ENCODE measurements around the gene AVEN. TPM values are rescaled to one million over a fixed set of nuclear protein-coding genes. Genes with fewer than 3 reads are reported as not detected.

AVEN gene
- polyA plus RNA-seq, 3 donors, result 2.3 to 4.8 (median 3.4) TPM

- Mint-ChIP-seq H3K27ac (no peak overlapping the region), H3K9me3 (peaks cover 0 to 11% (median 2%) of the 10 kb centered on the region in 7 donors), H3K4me1 (no peaks in the 10 kb centered on the region), H3K36me3 (no peaks in the 10 kb centered on the region), H3K27me3 (ENCODE audit: low read depth in 3 of 3) (peaks cover 0 to 1% (median 0%) of the 10 kb centered on the region in 3 donors), H3K4me3 (no peak overlapping the region)
- no peak for TF ChIP-seq CTCF (IDR thresholded peaks at IDR 0.05)
- Histone ChIP-seq H3K9me3 (replicated peaks in 1 of 2; ENCODE audit: control insufficient read depth in 1 of 2, insufficient read depth in 1 of 2, low read length in 2 of 2) (no peaks in the 10 kb centered on the region), H3K4me1 (ENCODE audit: control insufficient read depth in 1 of 2, insufficient read depth in 2 of 2, low read length in 2 of 2) (no peaks in the 10 kb centered on the region), H3K36me3 (replicated peaks in 1 of 2; ENCODE audit: control insufficient read depth in 1 of 2, insufficient read depth in 2 of 2, low read length in 2 of 2) (no peaks in the 10 kb centered on the region), H4K20me1 (ENCODE audit: insufficient read depth, low read length) (no peaks in the 10 kb centered on the region), H3K4me2 (replicated peaks; ENCODE audit: extremely low read depth, low read length, poor library complexity, severe bottlenecking) (no peak overlapping the region), H3K27me3 (ENCODE audit: control insufficient read depth in 2 of 2, insufficient read depth in 2 of 2, low read length in 2 of 2) (no peaks in the 10 kb centered on the region), H3K4me3 (replicated peaks in 1 of 3; ENCODE audit: low read depth in 2 of 3, low read length in 3 of 3) (no peak overlapping the region), H3K27ac (ENCODE audit: low read depth in 1 of 2, low read length in 2 of 2) (no peak overlapping the region), H3K9ac (ENCODE audit: insufficient read depth, low read length, poor library complexity, severe bottlenecking) (no peak overlapping the region), H3K79me2 (ENCODE audit: insufficient read depth, low read length) (no peaks in the 10 kb centered on the region), H2AFZ (ENCODE audit: insufficient read depth, low read depth, low read length, poor library complexity, severe bottlenecking) (no peak overlapping the region)
- intact Hi-C loops (cut with micrococcal nuclease), result no loop called here
- no CpG with 5 or more reads among the region's 2 CpGs for WGBS (ENCODE audit: insufficient coverage)
- no peak for DNase-seq
Observed at GRCh38 chr15:33839540-33839939, 199.5 kb downstream of the AVEN start.

GRCh38 chr15:33837294-33837693 is 201.7 kb downstream of the AVEN start:
- WGBS (ENCODE audit: insufficient coverage), result no CpG with 5 or more reads among the region's 1 CpG
- H3K9me3 ChIP-seq (replicated peaks in 1 of 2; ENCODE audit: control insufficient read depth in 1 of 2, insufficient read depth in 1 of 2, low read length in 2 of 2), result no peaks in the 10 kb centered on the region
- H3K9ac ChIP-seq (ENCODE audit: insufficient read depth, low read length, poor library complexity, severe bottlenecking), result no peak overlapping the region
- Mint-ChIP-seq H3K27me3 (ENCODE audit: low read depth in 3 of 3) (peaks cover 0 to 3% (median 0%) of the 10 kb centered on the region in 3 donors), H3K9me3 (peaks cover 0 to 7% (median 2%) of the 10 kb centered on the region in 7 donors), H3K4me1 (no peaks in the 10 kb centered on the region), H3K4me3 (no peak overlapping the region), H3K36me3 (no peaks in the 10 kb centered on the region), H3K27ac (no peak overlapping the region)
- intact Hi-C loops (cut with micrococcal nuclease), result no loop called here
- H3K36me3 ChIP-seq (replicated peaks in 1 of 2; ENCODE audit: control insufficient read depth in 1 of 2, insufficient read depth in 2 of 2, low read length in 2 of 2), result no peaks in the 10 kb centered on the region
- no peak overlapping the region for H3K4me3 ChIP-seq (replicated peaks in 1 of 3; ENCODE audit: low read depth in 2 of 3, low read length in 3 of 3)
- H2AFZ ChIP-seq (ENCODE audit: insufficient read depth, low read depth, low read length, poor library complexity, severe bottlenecking), result no peak overlapping the region
- H4K20me1 ChIP-seq (ENCODE audit: insufficient read depth, low read length), result no peaks in the 10 kb centered on the region
- H3K27ac ChIP-seq (ENCODE audit: low read depth in 1 of 2, low read length in 2 of 2), result no peak overlapping the region
- no peak for TF ChIP-seq CTCF (IDR thresholded peaks at IDR 0.05)
- DNase-seq, result no peak
- no peaks in the 10 kb centered on the region for H3K4me1 ChIP-seq (ENCODE audit: control insufficient read depth in 1 of 2, insufficient read depth in 2 of 2, low read length in 2 of 2)
- H3K4me2 ChIP-seq (replicated peaks; ENCODE audit: extremely low read depth, low read length, poor library complexity, severe bottlenecking), result no peak overlapping the region
- no peaks in the 10 kb centered on the region for H3K79me2 ChIP-seq (ENCODE audit: insufficient read depth, low read length)
- H3K27me3 ChIP-seq (ENCODE audit: control insufficient read depth in 2 of 2, insufficient read depth in 2 of 2, low read length in 2 of 2), result no peaks in the 10 kb centered on the region
